ENCODE data around the gene PCNX4.

The PCNX4 gene

DNA sequence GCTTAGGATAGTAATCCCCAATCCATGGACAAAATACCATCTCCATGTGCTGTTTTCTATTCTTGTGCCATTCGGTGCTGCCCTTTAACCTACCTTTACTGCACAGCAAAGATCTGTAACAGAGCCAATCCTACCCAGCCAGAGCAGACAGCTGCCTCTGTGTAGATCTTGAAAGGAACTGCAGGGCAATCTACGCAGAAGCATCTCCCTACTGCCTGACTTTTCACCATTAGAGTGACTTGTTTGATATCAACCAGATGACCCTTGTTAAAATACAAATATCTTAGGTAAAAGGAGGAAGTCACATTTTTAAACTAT, 123.4 kb downstream of the PCNX4 start:
- Histone ChIP-seq H3K27ac (ENCODE audit: low read length) (no peak overlapping the region), H3K4me1 (ENCODE audit: control insufficient read depth, insufficient read depth, low read length) (no peaks in the 10 kb centered on the region), H3K27me3 (ENCODE audit: control insufficient read depth, insufficient read depth, low read length) (no peaks in the 10 kb centered on the region), H3K4me3 (ENCODE audit: low read length) (no peak overlapping the region), H3K9me3 (ENCODE audit: control insufficient read depth, insufficient read depth, low read length) (no peaks in the 10 kb centered on the region), H3K36me3 (ENCODE audit: control insufficient read depth, insufficient read depth, low read length) (no peaks in the 10 kb centered on the region)
- WGBS (ENCODE audit: insufficient coverage, insufficient read length), result no CpG with 5 or more reads among the region's 2 CpGs
- no peak for DNase-seq (ENCODE audit: low read depth, low spot score)

DNA sequence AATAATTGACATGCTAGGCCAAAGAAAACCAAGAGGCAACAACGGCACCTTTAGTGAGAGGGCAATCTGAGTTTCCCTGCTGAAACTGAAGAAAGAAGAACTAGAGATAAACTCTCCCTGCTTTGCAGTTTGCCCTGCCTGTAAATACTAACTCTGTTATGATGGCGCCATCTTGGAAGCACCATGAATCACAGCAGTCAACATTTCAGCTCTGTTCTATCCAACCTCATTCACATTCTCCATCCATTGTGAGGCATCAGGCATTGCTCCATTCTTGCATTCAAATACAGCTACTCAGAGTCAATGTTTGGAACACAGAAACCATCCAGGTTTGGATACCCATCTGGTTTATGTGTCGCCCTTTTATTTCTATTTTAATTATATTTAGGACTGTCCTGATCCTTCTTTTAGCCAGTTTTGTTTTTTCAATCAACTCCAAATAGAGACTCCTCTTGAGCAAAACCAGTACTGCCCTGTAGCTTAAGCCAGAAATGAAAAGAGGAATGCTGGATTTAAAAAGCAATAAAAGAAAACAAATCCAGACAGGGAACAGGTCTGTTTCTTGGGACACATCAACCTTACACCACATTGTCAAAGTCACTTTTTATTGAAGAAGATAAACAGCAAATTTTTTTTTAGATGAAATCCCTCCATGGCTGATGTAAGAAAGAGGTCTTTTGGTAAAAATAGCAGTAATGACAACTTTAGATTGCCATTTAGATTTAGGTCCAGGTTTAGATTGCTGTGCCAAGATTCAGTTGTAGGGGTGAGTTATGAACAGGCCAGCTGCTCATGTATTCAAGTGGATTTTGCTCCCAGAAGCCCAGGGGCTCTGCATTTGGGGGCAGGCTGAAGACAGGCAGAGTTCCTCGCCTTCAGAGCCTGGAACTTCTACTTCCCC, 124.0 kb downstream of the PCNX4 start:
- no peak overlapping the region for H3K27ac ChIP-seq (ENCODE audit: low read length)

DNA sequence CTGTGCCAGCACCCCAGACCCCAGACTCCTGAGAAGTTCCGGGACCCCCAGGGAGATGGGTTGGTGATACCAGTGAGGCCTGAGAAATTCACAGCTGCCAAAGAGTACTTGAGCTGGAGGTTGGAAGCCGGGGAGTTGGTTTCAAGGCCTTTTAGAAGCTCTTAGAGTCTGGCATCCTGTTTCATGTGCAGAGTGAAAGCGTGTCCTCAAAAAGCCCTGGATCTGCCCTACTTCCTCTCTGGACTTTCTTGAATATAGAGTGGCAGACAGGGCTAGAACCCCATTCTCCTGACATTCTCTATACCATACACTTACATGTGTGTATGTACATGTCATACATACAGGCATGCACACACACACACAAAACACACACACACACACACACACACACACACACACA, 126.0 kb downstream of the PCNX4 start:
- Histone ChIP-seq H3K9me3 (ENCODE audit: control insufficient read depth, insufficient read depth, low read length) (no peaks in the 10 kb centered on the region), H3K27ac (ENCODE audit: low read length) (no peak overlapping the region), H3K4me1 (ENCODE audit: control insufficient read depth, insufficient read depth, low read length) (no peaks in the 10 kb centered on the region; the same call in 1 of the 2 replicates), H3K36me3 (ENCODE audit: control insufficient read depth, insufficient read depth, low read length) (no peaks in the 10 kb centered on the region), H3K4me3 (ENCODE audit: low read length) (no peak overlapping the region), H3K27me3 (ENCODE audit: control insufficient read depth, insufficient read depth, low read length) (no peaks in the 10 kb centered on the region)
- no CpG with 5 or more reads among the region's 3 CpGs for WGBS (ENCODE audit: insufficient coverage, insufficient read length)
- DNase-seq (ENCODE audit: low read depth, low spot score), result no peak

More for the DNA sequence above, 124.0 kb downstream of the PCNX4 start:
- no peak for DNase-seq (ENCODE audit: low read depth, low spot score)
- no peaks in the 10 kb centered on the region for H3K9me3 ChIP-seq (ENCODE audit: control insufficient read depth, insufficient read depth, low read length)
- no peaks in the 10 kb centered on the region for H3K4me1 ChIP-seq (ENCODE audit: control insufficient read depth, insufficient read depth, low read length)
- WGBS (ENCODE audit: insufficient coverage, insufficient read length), result no CpG with 5 or more reads among the region's 4 CpGs
- no peak overlapping the region for H3K4me3 ChIP-seq (ENCODE audit: low read length)
- no peaks in the 10 kb centered on the region for H3K36me3 ChIP-seq (ENCODE audit: control insufficient read depth, insufficient read depth, low read length)
- H3K27me3 ChIP-seq (ENCODE audit: control insufficient read depth, insufficient read depth, low read length), result no peaks in the 10 kb centered on the region

All from iPS DF 6.9 (cell line).